DOHH2 (cell line): Measurements from ENCODE around the gene NTRK1.

Experiments
- EZH2phosphoT487 ChIP-seq: fragments of 200-600 bp; sonication (generic); IDR thresholded peaks from 2 replicates; pipeline ENCODE4 v1.6.1; 2017; ENCODE audit warnings: borderline replicate concordance, mild to moderate bottlenecking, antibody characterized with exemption, low read length, moderate library complexity, mixed read lengths
- TF ChIP-seq, protein P1 (sequence below): fragments of 200-600 bp; sonication (generic); IDR thresholded peaks from one replicate; pipeline ENCODE4 v1.5.1; 2014; ENCODE audit warnings: antibody characterized with exemption, mild to moderate bottlenecking, low read depth, low read length; ENCODE audit not compliant: poor library complexity, severe bottlenecking

GRCh38 chr1:156854634-156855033 lies 6.0 kb upstream of the NTRK1 start:
- TF ChIP-seq, protein P1, sequence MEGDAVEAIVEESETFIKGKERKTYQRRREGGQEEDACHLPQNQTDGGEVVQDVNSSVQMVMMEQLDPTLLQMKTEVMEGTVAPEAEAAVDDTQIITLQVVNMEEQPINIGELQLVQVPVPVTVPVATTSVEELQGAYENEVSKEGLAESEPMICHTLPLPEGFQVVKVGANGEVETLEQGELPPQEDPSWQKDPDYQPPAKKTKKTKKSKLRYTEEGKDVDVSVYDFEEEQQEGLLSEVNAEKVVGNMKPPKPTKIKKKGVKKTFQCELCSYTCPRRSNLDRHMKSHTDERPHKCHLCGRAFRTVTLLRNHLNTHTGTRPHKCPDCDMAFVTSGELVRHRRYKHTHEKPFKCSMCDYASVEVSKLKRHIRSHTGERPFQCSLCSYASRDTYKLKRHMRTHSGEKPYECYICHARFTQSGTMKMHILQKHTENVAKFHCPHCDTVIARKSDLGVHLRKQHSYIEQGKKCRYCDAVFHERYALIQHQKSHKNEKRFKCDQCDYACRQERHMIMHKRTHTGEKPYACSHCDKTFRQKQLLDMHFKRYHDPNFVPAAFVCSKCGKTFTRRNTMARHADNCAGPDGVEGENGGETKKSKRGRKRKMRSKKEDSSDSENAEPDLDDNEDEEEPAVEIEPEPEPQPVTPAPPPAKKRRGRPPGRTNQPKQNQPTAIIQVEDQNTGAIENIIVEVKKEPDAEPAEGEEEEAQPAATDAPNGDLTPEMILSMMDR = no peak
- TF ChIP-seq EZH2phosphoT487 = no peak
